ENCODE measurements around the gene KRT3.
"Not testable (repeated sequence)": the region's sequence is repeated elsewhere in the genome, so short reads cannot be mapped to it uniquely, and the experiment has no call there.

KRT3 gene

GRCh38 chr12:52781399-52782082 is 14.4 kb downstream of the KRT3 start:
- DNase-seq (ENCODE audit: low read depth): no peak

GRCh38 chr12:52779914-52780313 is 16.0 kb downstream of the KRT3 start:
- DNase-seq (ENCODE audit: low read depth): no peak

GRCh38 chr12:52778833-52779232 is 17.1 kb downstream of the KRT3 start:
- DNase-seq (ENCODE audit: low read depth): no peak

GRCh38 chr12:52777566-52777965 is 18.4 kb downstream of the KRT3 start:
- DNase-seq (ENCODE audit: low read depth): no peak

- no peak for DNase-seq (ENCODE audit: low read depth)
Observed at GRCh38 chr12:52776913-52777395, 19.0 kb downstream of the KRT3 start, which contains the start of gene KRT76. KRT76 (minus strand) TSS chr12:52777345; CDS start chr12:52777291, 54 bp downstream.

GRCh38 chr12:52776435-52776834 is 19.5 kb downstream of the KRT3 start:
- no peak for DNase-seq (ENCODE audit: low read depth)

- no peak for DNase-seq (ENCODE audit: low read depth)
Observed at GRCh38 chr12:52774629-52775250, 21.2 kb downstream of the KRT3 start.

GRCh38 chr12:52772772-52773171 is 23.1 kb downstream of the KRT3 start:
- no peak for DNase-seq (ENCODE audit: low read depth)

GRCh38 chr12:52772188-52772587 is 23.7 kb downstream of the KRT3 start:
- no peak for DNase-seq (ENCODE audit: low read depth)

- no peak for DNase-seq (ENCODE audit: low read depth)
Observed at GRCh38 chr12:52771505-52771904, 24.4 kb downstream of the KRT3 start.

GRCh38 chr12:52771088-52771487 is 24.8 kb downstream of the KRT3 start:
- no peak for DNase-seq (ENCODE audit: low read depth)

GRCh38 chr12:52769946-52770345 is 26.0 kb downstream of the KRT3 start:
- no peak for DNase-seq (ENCODE audit: low read depth)

- DNase-seq (ENCODE audit: low read depth): no peak
Observed at GRCh38 chr12:52769354-52769753, 26.6 kb downstream of the KRT3 start.

GRCh38 chr12:52768479-52769200 is 27.3 kb downstream of the KRT3 start:
- DNase-seq (ENCODE audit: low read depth): no peak

GRCh38 chr12:52767427-52767826 is 28.5 kb downstream of the KRT3 start:
- DNase-seq (ENCODE audit: low read depth): no peak

GRCh38 chr12:52767020-52767379 is 28.9 kb downstream of the KRT3 start:
- DNase-seq (ENCODE audit: low read depth): no peak

- DNase-seq (ENCODE audit: low read depth): no peak
Observed at GRCh38 chr12:52766351-52767019, 29.4 kb downstream of the KRT3 start.

GRCh38 chr12:52765702-52766101 is 30.2 kb downstream of the KRT3 start:
- no peak for DNase-seq (ENCODE audit: low read depth)

- DNase-seq (ENCODE audit: low read depth): no peak
Observed at GRCh38 chr12:52763991-52764390, 31.9 kb downstream of the KRT3 start.

- no peak for DNase-seq (ENCODE audit: low read depth)
Observed at GRCh38 chr12:52763036-52763659, 32.8 kb downstream of the KRT3 start.

GRCh38 chr12:52761802-52762201 is 34.1 kb downstream of the KRT3 start:
- DNase-seq (ENCODE audit: low read depth): no peak

- not testable (repeated sequence) for DNase-seq (ENCODE audit: low read depth)
Observed at GRCh38 chr12:52761218-52761617, 34.7 kb downstream of the KRT3 start.
